Trophoblast cell (in vitro differentiated cells and primary cell): Measurements from ENCODE around the gene HLA-DRB1.
A peak's percentile ranks its signal among the peaks of the same experiment; 100 is the strongest.

Experiments used
- DNase-seq, 2 donors: peaks; one replicate each; pipeline ENCODE4 v3.0.0-alpha.2; 2016
- H2AFZ ChIP-seq: 2 replicates; pipeline ENCODE4 v1.6.1; 2013; ENCODE audit warnings: low read length, moderate library complexity, mild to moderate bottlenecking; ENCODE audit not compliant: insufficient read depth, poor library complexity
- H2AK5ac ChIP-seq: 2 replicates; pipeline ENCODE4 v1.6.1; 2013; ENCODE audit warnings: mild to moderate bottlenecking, low read length
- H2BK120ac ChIP-seq: 2 replicates; pipeline ENCODE4 v1.6.1; 2013; ENCODE audit warnings: low read length, mild to moderate bottlenecking, moderate library complexity; ENCODE audit not compliant: insufficient read depth, poor library complexity
- H2BK12ac ChIP-seq: 2 replicates; pipeline ENCODE4 v1.6.1; 2013; ENCODE audit warnings: mild to moderate bottlenecking, low read length, moderate library complexity
- H2BK5ac ChIP-seq: 2 replicates; pipeline ENCODE4 v1.6.1; 2013; ENCODE audit warnings: low read length, low read depth, moderate library complexity, mild to moderate bottlenecking; ENCODE audit not compliant: poor library complexity
- H3K14ac ChIP-seq: 2 replicates; pipeline ENCODE4 v1.6.1; 2013; ENCODE audit warnings: mild to moderate bottlenecking, low read length
- H3K18ac ChIP-seq: 2 replicates; pipeline ENCODE4 v1.6.1; 2013; ENCODE audit warnings: mild to moderate bottlenecking, low read length
- H3K23ac ChIP-seq: 2 replicates; pipeline ENCODE4 v1.6.1; 2013; ENCODE audit warnings: low read length
- H3K27ac ChIP-seq: 2 replicates; pipeline ENCODE4 v1.5.1; 2013; ENCODE audit warnings: low read depth, mild to moderate bottlenecking, inconsistent platforms, low read length, moderate library complexity
- H3K27me3 ChIP-seq: 2 replicates; pipeline ENCODE4 v1.6.1; 2013; ENCODE audit warnings: inconsistent platforms, mild to moderate bottlenecking, low read length, moderate library complexity; ENCODE audit not compliant: insufficient read depth
- H3K36me3 ChIP-seq, 2 experiments: 1 replicate in 1 of 2; 2 replicates in 1 of 2; pipeline ENCODE4 v1.6.1; 2013; ENCODE audit warnings: low read length in 2 of 2, mild to moderate bottlenecking in 2 of 2, moderate library complexity in 1 of 2; ENCODE audit not compliant: insufficient read depth in 2 of 2, control insufficient read depth in 1 of 2
- H3K4ac ChIP-seq: 2 replicates; pipeline ENCODE4 v1.6.1; 2013; ENCODE audit warnings: low read depth, mild to moderate bottlenecking, low read length, moderate library complexity
- H3K4me1 ChIP-seq, 2 experiments: 1 replicate in 1 of 2; 2 replicates in 1 of 2; pipeline ENCODE4 v1.6.1; 2013; ENCODE audit warnings: low read length in 2 of 2, mild to moderate bottlenecking in 2 of 2, moderate library complexity in 1 of 2; ENCODE audit not compliant: insufficient read depth in 2 of 2, control insufficient read depth in 1 of 2
- H3K4me2 ChIP-seq: 2 replicates; pipeline ENCODE4 v1.6.1; 2013; ENCODE audit warnings: inconsistent platforms, mild to moderate bottlenecking, low read length, moderate library complexity
- H3K4me3 ChIP-seq: 2 replicates; pipeline ENCODE4 v1.5.1; 2013; ENCODE audit warnings: mild to moderate bottlenecking, low read depth, low read length, inconsistent platforms
- H3K79me1 ChIP-seq: one replicate; pipeline ENCODE4 v1.6.1; 2013; ENCODE audit warnings: low read length
- H3K79me2 ChIP-seq: 2 replicates; pipeline ENCODE4 v1.6.1; 2013; ENCODE audit warnings: low read length, mild to moderate bottlenecking; ENCODE audit not compliant: control insufficient read depth, insufficient read depth, poor library complexity
- H3K9ac ChIP-seq: 2 replicates; pipeline ENCODE4 v1.6.1; 2013; ENCODE audit warnings: mild to moderate bottlenecking, low read length
- H3K9me3 ChIP-seq: 2 replicates; pipeline ENCODE4 v1.6.1; 2013; ENCODE audit warnings: low read depth, mild to moderate bottlenecking, control low read depth, inconsistent platforms, low read length; ENCODE audit not compliant: insufficient read depth
- H4K12ac ChIP-seq: 2 replicates; pipeline ENCODE4 v1.6.1; 2013; ENCODE audit warnings: low read depth, mild to moderate bottlenecking, low read length, moderate library complexity
- H4K8ac ChIP-seq: 2 replicates; pipeline ENCODE4 v1.6.1; 2013; ENCODE audit warnings: low read depth, mild to moderate bottlenecking, low read length, moderate library complexity
- H4K91ac ChIP-seq: one replicate; pipeline ENCODE4 v1.6.1; 2013; ENCODE audit warnings: low read depth, mild to moderate bottlenecking, low read length, moderate library complexity
- WGBS: extraction: QIAGEN DNeasy Blood & Tissue Kit; methylation state at CpG from one replicate; pipeline ENCODE4 v1.1.7; 2013; ENCODE audit warnings: missing lambda C conversion rate; ENCODE audit not compliant: insufficient read length, insufficient coverage; ENCODE audit errors: extremely low coverage; 5-methylcytosine and 5-hydroxymethylcytosine counted together

HLA-DRB1 gene

DNA sequence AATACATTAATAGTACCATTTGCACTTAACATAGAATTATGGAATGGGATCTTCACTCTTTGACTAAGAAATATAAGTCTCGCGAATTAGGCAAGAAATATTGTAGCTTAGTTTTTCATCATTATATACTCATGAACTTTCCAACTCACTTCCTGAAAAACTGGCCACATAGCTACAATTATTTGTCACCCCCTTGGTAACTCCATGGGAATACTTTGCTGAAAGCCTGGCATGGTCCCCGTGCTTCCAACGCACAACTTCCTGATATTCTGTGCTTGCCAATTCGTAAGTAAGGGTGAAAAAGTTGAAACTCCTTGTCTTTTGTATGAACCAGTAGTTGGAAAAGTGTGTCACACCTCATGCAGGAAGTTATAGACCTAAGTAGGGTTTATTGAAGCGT is 23.8 kb upstream of the HLA-DRB1 start:
- no peak overlapping the region for H3K27ac ChIP-seq
- H3K9ac ChIP-seq: no peak overlapping the region
- H3K23ac ChIP-seq: no peak overlapping the region
- H3K4me2 ChIP-seq: no peak overlapping the region
- no peaks in the 10 kb centered on the region for H3K36me3 ChIP-seq
- no peaks in the 10 kb centered on the region for H3K79me2 ChIP-seq
- no peak overlapping the region for H3K14ac ChIP-seq
- H3K27me3 ChIP-seq: no peaks in the 10 kb centered on the region
- peaks cover 0 to 2% of the 10 kb centered on the region in 2 experiments for H3K4me1 ChIP-seq
- no peak overlapping the region for H3K4me3 ChIP-seq
- H2AK5ac ChIP-seq: no peak overlapping the region
- no peak overlapping the region for H2BK5ac ChIP-seq
- no peak overlapping the region for H4K8ac ChIP-seq
- WGBS: no CpG with 5 or more reads among the region's 6 CpGs
- H2BK12ac ChIP-seq: no peak overlapping the region
- H3K18ac ChIP-seq: no peak overlapping the region
- no peak overlapping the region for H4K12ac ChIP-seq
- no peak overlapping the region for H3K4ac ChIP-seq
- no peak overlapping the region for H2AFZ ChIP-seq
- no peak overlapping the region for H2BK120ac ChIP-seq
- no peaks in the 10 kb centered on the region for H3K79me1 ChIP-seq
- no peak for DNase-seq
- H3K9me3 ChIP-seq: no peaks in the 10 kb centered on the region
- H4K91ac ChIP-seq: no peak overlapping the region

- Histone ChIP-seq H4K91ac (no peak overlapping the region), H4K12ac (no peak overlapping the region), H3K79me1 (no peaks in the 10 kb centered on the region), H3K27me3 (no peaks in the 10 kb centered on the region), H2BK12ac (no peak overlapping the region), H3K14ac (no peak overlapping the region), H3K79me2 (no peaks in the 10 kb centered on the region), H3K4ac (no peak overlapping the region), H4K8ac (no peak overlapping the region), H2AK5ac (no peak overlapping the region), H3K23ac (no peak overlapping the region), H3K4me2 (no peak overlapping the region), H3K27ac (no peak overlapping the region), H2BK120ac (no peak overlapping the region), H3K9ac (no peak overlapping the region), H3K9me3 (no peaks in the 10 kb centered on the region), H2AFZ (no peak overlapping the region), H3K4me3 (no peak overlapping the region), H3K36me3 (no peaks in the 10 kb centered on the region), H3K4me1 (peaks cover 0 to 2% of the 10 kb centered on the region in 2 experiments), H3K18ac (no peak overlapping the region), H2BK5ac (no peak overlapping the region)
- no CpG with 5 or more reads among the region's 3 CpGs for WGBS
- peak in 1 of 2 donors; percentile 33 for DNase-seq
Observed at GRCh38 chr6:32610682-32611296, 21.1 kb upstream of the HLA-DRB1 start.

DNA sequence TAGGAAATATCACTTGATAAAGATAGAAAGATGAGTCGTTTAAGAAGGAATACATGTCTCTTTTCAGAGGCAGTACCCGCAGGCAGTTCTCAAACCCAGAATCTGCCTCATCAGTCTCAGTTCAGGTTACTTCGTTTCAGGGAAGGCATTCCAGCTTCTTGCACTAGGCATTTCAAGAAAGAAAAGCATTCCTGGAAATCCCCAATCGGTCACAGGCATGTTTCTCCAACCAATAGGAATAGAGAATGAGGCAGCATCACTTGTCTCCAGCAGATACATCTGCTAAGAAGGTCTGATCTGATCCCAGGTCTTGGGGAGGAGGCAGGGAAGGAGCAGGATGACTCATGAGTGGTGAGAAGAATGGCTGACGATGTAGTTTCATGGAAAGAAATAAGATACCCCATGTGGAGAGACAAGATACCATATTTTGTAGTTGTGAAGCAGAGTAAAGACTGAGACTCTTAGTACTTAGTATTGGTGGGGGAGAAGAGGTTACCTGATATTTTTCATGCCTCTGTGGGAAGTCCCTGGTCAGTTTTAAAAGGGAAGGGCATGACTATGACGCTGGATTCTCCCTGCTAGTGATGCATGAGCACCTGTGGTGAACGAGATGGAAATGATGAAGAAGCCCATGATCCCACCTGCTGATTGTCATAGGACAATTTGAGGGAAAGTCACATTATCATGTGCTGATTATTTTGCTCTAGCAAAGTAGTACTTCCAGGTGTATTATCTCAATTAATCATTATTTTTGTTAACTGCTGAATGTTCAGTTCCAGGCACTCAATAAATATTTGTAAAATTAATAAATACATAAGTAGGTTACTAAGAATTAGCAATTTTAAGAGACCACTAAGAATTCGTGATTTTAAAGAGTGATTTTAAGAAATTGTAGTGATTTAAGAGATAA is 20.3 kb upstream of the HLA-DRB1 start:
- Histone ChIP-seq H2AK5ac (no peak overlapping the region), H2AFZ (no peak overlapping the region), H4K8ac (no peak overlapping the region), H3K36me3 (no peaks in the 10 kb centered on the region), H2BK5ac (no peak overlapping the region), H3K27ac (no peak overlapping the region), H3K9me3 (no peaks in the 10 kb centered on the region), H3K79me2 (no peaks in the 10 kb centered on the region), H4K91ac (no peak overlapping the region), H3K79me1 (no peaks in the 10 kb centered on the region), H3K23ac (no peak overlapping the region), H2BK120ac (no peak overlapping the region), H3K4me2 (peak overlapping the region; percentile 21), H3K27me3 (no peaks in the 10 kb centered on the region), H3K4ac (no peak overlapping the region), H3K14ac (no peak overlapping the region), H2BK12ac (no peak overlapping the region), H3K9ac (no peak overlapping the region), H3K4me1 (peaks cover 0 to 2% of the 10 kb centered on the region in 2 experiments), H3K18ac (no peak overlapping the region), H3K4me3 (no peak overlapping the region), H4K12ac (no peak overlapping the region)
- WGBS: 100% methylated on average over 1 of the region's 8 CpGs
- peak; percentile 93 to 97 for DNase-seq

DNA sequence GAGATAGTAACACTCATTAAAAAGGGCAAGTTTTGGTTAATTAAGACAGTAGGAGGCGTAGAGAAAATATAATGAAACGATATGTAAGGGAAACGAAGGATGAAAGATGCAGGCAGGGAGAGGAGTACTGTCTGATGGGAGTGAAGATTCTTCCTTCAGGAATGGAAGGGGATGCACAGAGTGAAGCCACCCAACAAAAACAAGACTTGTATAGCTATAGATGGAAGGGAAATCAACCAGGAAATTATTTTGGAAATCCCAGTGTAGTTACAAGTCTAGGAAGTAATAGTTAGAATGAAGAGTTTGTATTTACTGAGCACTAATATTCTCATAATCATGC is 19.7 kb upstream of the HLA-DRB1 start:
- 100% methylated on average over 2 of the region's 3 CpGs for WGBS
- Histone ChIP-seq H3K27ac (no peak overlapping the region), H3K18ac (no peak overlapping the region), H3K79me1 (no peaks in the 10 kb centered on the region), H4K12ac (no peak overlapping the region), H3K9me3 (no peaks in the 10 kb centered on the region), H4K8ac (no peak overlapping the region), H3K79me2 (no peaks in the 10 kb centered on the region), H2AK5ac (no peak overlapping the region), H3K4me3 (no peak overlapping the region), H4K91ac (no peak overlapping the region), H3K14ac (no peak overlapping the region), H3K23ac (no peak overlapping the region), H2BK12ac (no peak overlapping the region), H3K9ac (no peak overlapping the region), H2AFZ (no peak overlapping the region), H3K4ac (no peak overlapping the region), H2BK5ac (no peak overlapping the region), H3K4me1 (peaks cover 0 to 2% of the 10 kb centered on the region in 2 experiments), H3K4me2 (no peak overlapping the region), H2BK120ac (no peak overlapping the region), H3K36me3 (no peaks in the 10 kb centered on the region), H3K27me3 (no peaks in the 10 kb centered on the region)
- no peak for DNase-seq
